GM19324 (cell line): ENCODE data around the gene CRYBB1.
A peak's percentile ranks its signal among the peaks of the same experiment; 100 is the strongest.

Experiments
- ATAC-seq: cut with Tn5 transposase; IDR thresholded peaks from one replicate; pipeline ENCODE4 v1.9.1; 2021; ENCODE audit warnings: mild to moderate bottlenecking, moderate library complexity; ENCODE audit not compliant: unreplicated experiment, low FRiP score

CRYBB1 gene

GRCh38 chr22:26610072-26610958, 7.5 kb downstream of the CRYBB1 start:
- peak; percentile 79 for ATAC-seq

GRCh38 chr22:26609287-26609686, 8.5 kb downstream of the CRYBB1 start:
- ATAC-seq, result no peak

GRCh38 chr22:26608129-26608528, 9.7 kb downstream of the CRYBB1 start:
- ATAC-seq, result no peak

GRCh38 chr22:26606611-26607010, 11.2 kb downstream of the CRYBB1 start:
- no peak for ATAC-seq

- no peak for ATAC-seq
Observed at GRCh38 chr22:26604368-26604767, 13.5 kb downstream of the CRYBB1 start.

- no peak for ATAC-seq
Observed at GRCh38 chr22:26602127-26602526, 15.7 kb downstream of the CRYBB1 start.

GRCh38 chr22:26601726-26602125, 16.1 kb downstream of the CRYBB1 start:
- no peak for ATAC-seq

- ATAC-seq, result no peak
Observed at GRCh38 chr22:26599505-26599904, 18.3 kb downstream of the CRYBB1 start.

GRCh38 chr22:26597480-26597879, 20.3 kb downstream of the CRYBB1 start:
- ATAC-seq, result no peak

- ATAC-seq, result no peak
Observed at GRCh38 chr22:26597026-26597425, 20.8 kb downstream of the CRYBB1 start.

- no peak for ATAC-seq
Observed at GRCh38 chr22:26593763-26594162, 24.1 kb downstream of the CRYBB1 start.

GRCh38 chr22:26592421-26592891, 25.4 kb downstream of the CRYBB1 start:
- ATAC-seq, result peak; percentile 41

- peak; percentile 74 for ATAC-seq
Observed at GRCh38 chr22:26589845-26590736, 27.7 kb downstream of the CRYBB1 start, which contains the start of gene TPST2. TPST2 (minus strand) TSS chr22:26590132; CDS start chr22:26541630, 48,502 bp downstream.

GRCh38 chr22:26589367-26589844, 28.4 kb downstream of the CRYBB1 start:
- peak; percentile 5 for ATAC-seq

GRCh38 chr22:26588729-26589366, 29.0 kb downstream of the CRYBB1 start:
- no peak for ATAC-seq

GRCh38 chr22:26587991-26588613, 29.7 kb downstream of the CRYBB1 start:
- ATAC-seq, result no peak

- no peak for ATAC-seq
Observed at GRCh38 chr22:26586556-26587325, 31.1 kb downstream of the CRYBB1 start.

GRCh38 chr22:26585104-26585790, 32.6 kb downstream of the CRYBB1 start:
- ATAC-seq, result no peak

- no peak for ATAC-seq
Observed at GRCh38 chr22:26584010-26584409, 33.8 kb downstream of the CRYBB1 start.
